ENCODE measurements around the gene CYB5R3. TPM values are rescaled to one million over a fixed set of nuclear protein-coding genes. Genes with fewer than 3 reads are reported as not detected.
"Not testable (repeated sequence)": the region's sequence is repeated elsewhere in the genome, so short reads cannot be mapped to it uniquely, and the experiment has no call there.

The CYB5R3 gene
- total RNA-seq, 4 donors from 2014 or later: 127 to 268 (median 155) TPM

DNA sequence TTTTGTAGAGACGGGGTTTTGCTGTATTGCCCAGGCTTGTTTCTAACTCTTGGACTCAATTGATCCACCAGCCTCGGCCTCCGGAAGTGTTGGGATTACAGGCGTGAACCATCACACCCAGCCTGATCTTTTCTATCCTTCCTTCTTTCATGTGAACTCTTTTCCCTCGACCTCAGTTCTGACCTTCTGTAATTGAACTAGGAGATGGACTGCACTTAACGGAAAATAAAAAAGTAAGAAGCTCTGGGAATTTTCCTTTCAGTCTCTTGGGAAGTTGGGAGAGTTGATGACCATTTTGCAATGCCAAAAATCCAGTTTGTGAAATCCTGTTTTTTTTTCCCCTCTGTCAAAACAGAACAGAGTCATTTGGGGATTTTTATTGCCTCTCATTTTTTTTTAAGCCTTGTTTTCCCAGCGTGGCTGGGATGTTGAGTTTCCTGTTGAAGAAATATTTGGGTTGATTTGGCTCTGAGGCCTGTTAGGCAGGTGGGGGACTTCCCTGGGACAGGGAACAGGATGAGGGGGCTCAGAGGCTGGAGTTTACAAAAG, 26.9 kb upstream of the CYB5R3 start:
- H3K27me3 ChIP-seq: no peaks in the 10 kb centered on the region
- H3K36me3 ChIP-seq: no peaks in the 10 kb centered on the region
- H3K27ac ChIP-seq: peak overlapping the region; percentile 74 to 85 (median 76)
- ATAC-seq: peak; percentile 60
- 22 to 59% methylated on average over 6 to 7 of the region's 7 CpGs for WGBS, 2 donors (ENCODE audit: low coverage in 1 of 2)
- H3K4me1 ChIP-seq: peaks cover 3 to 66% (median 15%) of the 10 kb centered on the region in 3 donors
- no peak overlapping the region for H3K4me3 ChIP-seq
- TF ChIP-seq CTCF (IDR thresholded peaks at IDR 0.05) (no peak), POLR2AphosphoS5 (IDR thresholded peaks at IDR 0.05) (peak; percentile 41), EP300 (IDR thresholded peaks at IDR 0.05) (no peak), POLR2A (IDR thresholded peaks at IDR 0.05) (no peak)
- no peaks in the 10 kb centered on the region for H3K9me3 ChIP-seq

GRCh38 chr22:42673898-42674401, 24.8 kb upstream of the CYB5R3 start:
- Histone ChIP-seq H3K27me3 (no peaks in the 10 kb centered on the region), H3K4me1 (peaks cover 3 to 58% (median 6%) of the 10 kb centered on the region in 3 donors), H3K4me3 (no peak overlapping the region), H3K9me3 (no peaks in the 10 kb centered on the region), H3K27ac (peak overlapping the region in 3 of 4 donors; percentile 29 to 85 (median 35)), H3K36me3 (no peaks in the 10 kb centered on the region)
- peak; percentile 17 for ATAC-seq
- no peak for TF ChIP-seq POLR2A (IDR thresholded peaks at IDR 0.05)
- TF ChIP-seq CTCF (IDR thresholded peaks at IDR 0.05): no peak
- TF ChIP-seq POLR2AphosphoS5 (IDR thresholded peaks at IDR 0.05): no peak
- TF ChIP-seq EP300 (IDR thresholded peaks at IDR 0.05): no peak
- WGBS, 2 donors (ENCODE audit: low coverage in 1 of 2): 10% methylated on average over 2 of the region's 2 CpGs; no CpG with 5 or more reads in 1 of the 2 donors

DNA sequence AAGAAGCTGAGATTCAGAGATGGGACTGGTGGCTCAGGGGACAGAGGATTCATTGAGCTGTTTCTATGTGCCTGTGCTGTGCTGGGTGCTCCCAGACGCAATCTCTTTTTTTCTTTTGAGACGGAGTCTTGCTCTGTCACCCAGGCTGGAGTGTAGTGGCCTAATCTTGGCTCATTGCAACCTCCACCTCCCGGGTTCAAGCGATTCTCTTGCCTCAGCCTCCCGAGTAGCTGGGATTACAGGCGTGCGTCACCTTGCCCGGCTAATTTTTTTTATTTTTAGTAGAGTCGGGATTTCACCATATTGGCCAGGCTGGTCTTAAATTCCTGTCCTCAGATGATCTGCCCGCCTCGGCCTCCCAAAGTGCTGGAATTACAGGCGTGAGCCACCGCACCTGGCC, 23.9 kb upstream of the CYB5R3 start:
- H3K4me3 ChIP-seq, H3K36me3 ChIP-seq, H3K9me3 ChIP-seq, ATAC-seq, H3K27me3 ChIP-seq: not testable (repeated sequence)
- H3K4me1 ChIP-seq: peaks cover 3 to 51% (median 6%) of the 10 kb centered on the region in 3 donors
- WGBS, 2 donors (ENCODE audit: low coverage in 1 of 2): 90 to 95% methylated on average over 2 to 12 of the region's 13 CpGs
- H3K27ac ChIP-seq: peak overlapping the region in 2 of 4 donors; percentile 35 to 85

DNA sequence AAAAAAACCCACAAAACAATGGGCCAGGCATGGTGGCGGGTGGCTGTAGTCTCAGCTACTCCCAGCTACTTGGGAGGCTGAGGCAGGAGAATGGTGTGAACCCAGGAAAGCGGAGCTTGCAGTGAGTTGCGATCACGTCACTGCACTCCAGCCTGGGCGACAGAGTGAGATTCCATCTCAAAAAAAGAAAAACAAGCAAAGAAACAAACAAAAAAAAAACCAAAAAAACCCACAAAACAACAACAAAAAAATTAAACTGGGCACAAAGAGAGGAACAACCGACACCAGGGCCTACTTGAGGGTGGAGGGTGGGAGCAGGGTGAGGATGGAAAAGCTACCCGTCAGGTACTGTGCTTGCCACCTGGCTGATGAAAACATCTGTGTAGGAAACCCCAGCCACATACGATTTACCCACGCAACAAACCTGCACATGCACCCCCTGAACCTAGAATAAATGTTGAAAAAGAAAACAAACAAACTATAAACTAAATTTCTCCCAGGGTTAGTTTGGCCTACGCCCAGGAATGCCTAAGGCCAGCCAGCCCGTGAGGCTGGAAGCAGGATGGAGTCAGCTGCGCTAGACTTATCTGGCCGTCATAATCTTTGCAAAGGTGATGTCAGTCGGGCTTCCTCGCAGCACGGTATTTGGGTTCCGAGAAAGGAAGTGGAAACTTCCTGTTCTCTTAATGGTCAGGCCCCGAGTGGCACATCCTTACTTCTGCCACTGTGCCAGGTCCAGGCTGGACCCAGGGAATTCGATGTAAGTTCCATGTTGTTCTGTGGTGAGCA, 21.9 kb upstream of the CYB5R3 start:
- TF ChIP-seq CTCF (IDR thresholded peaks at IDR 0.05) (no peak), POLR2A (IDR thresholded peaks at IDR 0.05) (no peak), EP300 (IDR thresholded peaks at IDR 0.05) (no peak), POLR2AphosphoS5 (IDR thresholded peaks at IDR 0.05) (no peak)
- no peaks in the 10 kb centered on the region for H3K36me3 ChIP-seq
- 71 to 79% methylated on average over 8 to 13 of the region's 19 CpGs for WGBS, 2 donors (ENCODE audit: low coverage in 1 of 2)
- no peaks in the 10 kb centered on the region for H3K27me3 ChIP-seq
- H3K9me3 ChIP-seq: no peaks in the 10 kb centered on the region
- ATAC-seq: peak; percentile 58
- peak overlapping the region in 3 of 4 donors; percentile 19 to 44 (median 27) for H3K27ac ChIP-seq
- H3K4me3 ChIP-seq: no peak overlapping the region
- H3K4me1 ChIP-seq: peaks cover 3 to 35% (median 6%) of the 10 kb centered on the region in 3 donors

GRCh38 chr22:42670046-42670445, 20.9 kb upstream of the CYB5R3 start:
- WGBS, 2 donors (ENCODE audit: low coverage in 1 of 2): 76 to 83% methylated on average over 3 to 4 of the region's 4 CpGs
- no peaks in the 10 kb centered on the region for H3K36me3 ChIP-seq
- peak overlapping the region in 2 of 4 donors; percentile 27 to 44 for H3K27ac ChIP-seq

GRCh38 chr22:42666393-42666792, 17.2 kb upstream of the CYB5R3 start:
- peaks cover 0 to 17% (median 3%) of the 10 kb centered on the region in 3 donors for H3K4me1 ChIP-seq
- 86% methylated on average over 3 of the region's 3 CpGs; no CpG with 5 or more reads in 1 of the 2 donors for WGBS, 2 donors (ENCODE audit: low coverage in 1 of 2)
- not testable (repeated sequence) for ATAC-seq, H3K4me3 ChIP-seq, H3K9me3 ChIP-seq, H3K27me3 ChIP-seq, H3K36me3 ChIP-seq, H3K27ac ChIP-seq

More at GRCh38 chr22:42670046-42670445, 20.9 kb upstream of the CYB5R3 start:
- Histone ChIP-seq H3K27me3 (no peaks in the 10 kb centered on the region), H3K4me1 (peaks cover 3 to 25% (median 6%) of the 10 kb centered on the region in 3 donors), H3K4me3 (no peak overlapping the region), H3K9me3 (no peaks in the 10 kb centered on the region)
- no peak for TF ChIP-seq POLR2AphosphoS5 (IDR thresholded peaks at IDR 0.05)
- TF ChIP-seq POLR2A (IDR thresholded peaks at IDR 0.05): no peak
- TF ChIP-seq CTCF (IDR thresholded peaks at IDR 0.05): no peak
- TF ChIP-seq EP300 (IDR thresholded peaks at IDR 0.05): no peak
- ATAC-seq: no peak

Measured in gastroesophageal sphincter (tissue), 4 donors.